GM23338 (cell line): ENCODE measurements around the gene STAU1.

Source experiments
- CTCF ChIP-seq, 2 experiments: fragments of 200-600 bp in 1 of 2; sonication (generic) in 1 of 2; conservative IDR thresholded peaks; 2 replicates each; pipeline versions ENCODE4 v1.5.1 to v1.6.1; 2016 to 2017; ENCODE audit warnings: antibody characterized with exemption in 2 of 2, low read depth in 2 of 2, mild to moderate bottlenecking in 2 of 2, moderate library complexity in 1 of 2
- EZH2 ChIP-seq: fragments of 200-600 bp; sonication (generic); IDR thresholded peaks from one replicate; pipeline ENCODE4 v1.8.0; 2017; ENCODE audit warnings: antibody characterized with exemption, mild to moderate bottlenecking, low read depth; ENCODE audit not compliant: unreplicated experiment
- POLR2AphosphoS5 ChIP-seq: IDR thresholded peaks from 2 replicates; pipeline ENCODE4 v1.6.1; 2016; ENCODE audit warnings: antibody characterized with exemption, low read depth
- REST ChIP-seq: IDR thresholded peaks from one replicate; pipeline ENCODE4 v1.6.1; 2018; ENCODE audit warnings: antibody characterized with exemption; ENCODE audit not compliant: unreplicated experiment
- STAT1 ChIP-seq: IDR thresholded peaks from one replicate; pipeline ENCODE4 v1.6.1; 2016; ENCODE audit warnings: antibody characterized with exemption; ENCODE audit not compliant: unreplicated experiment

GRCh38 chr20:49100972-49101371, 87.2 kb downstream of the STAU1 start:
- TF ChIP-seq REST = no peak
- TF ChIP-seq POLR2AphosphoS5 = no peak
- no peak for TF ChIP-seq CTCF (conservative IDR thresholded peaks at IDR 0.05; ENCODE audit: low read depth in 2 of 2)
- TF ChIP-seq EZH2 = no peak
- TF ChIP-seq STAT1 = no peak
